Suprapubic skin (tissue), 4 donors: Measurements from ENCODE around the gene ZNF229.

Experiments
- POLR2A ChIP-seq, 2 donors: fragments of 450-650 bp; IDR thresholded peaks; one replicate each; pipeline ENCODE4 v1.6.1; 2017; ENCODE audit warnings: antibody characterized with exemption in 2 of 2, mild to moderate bottlenecking in 2 of 2, moderate library complexity in 2 of 2
- POLR2AphosphoS5 ChIP-seq, 3 donors: sonication (generic); formaldehyde crosslinking; IDR thresholded peaks; one replicate each; pipeline ENCODE4 v1.6.1; 2017; ENCODE audit warnings: antibody characterized with exemption in 3 of 3

- TF ChIP-seq POLR2A (IDR thresholded peaks at IDR 0.05) (no peak), POLR2AphosphoS5 (IDR thresholded peaks at IDR 0.05) (no peak)
Measured at GRCh38 chr19:44438441-44438840, 9.8 kb downstream of the ZNF229 start.
